ENCODE data around the gene NEMP2. TPM values are rescaled to one million over a fixed set of nuclear protein-coding genes. Genes with fewer than 3 reads are reported as not detected.

NEMP2 gene
- polyA plus RNA-seq, 2 of the 4 experiments (the other 2 are of a cell fraction) = 7.1 to 22.0 TPM

DNA sequence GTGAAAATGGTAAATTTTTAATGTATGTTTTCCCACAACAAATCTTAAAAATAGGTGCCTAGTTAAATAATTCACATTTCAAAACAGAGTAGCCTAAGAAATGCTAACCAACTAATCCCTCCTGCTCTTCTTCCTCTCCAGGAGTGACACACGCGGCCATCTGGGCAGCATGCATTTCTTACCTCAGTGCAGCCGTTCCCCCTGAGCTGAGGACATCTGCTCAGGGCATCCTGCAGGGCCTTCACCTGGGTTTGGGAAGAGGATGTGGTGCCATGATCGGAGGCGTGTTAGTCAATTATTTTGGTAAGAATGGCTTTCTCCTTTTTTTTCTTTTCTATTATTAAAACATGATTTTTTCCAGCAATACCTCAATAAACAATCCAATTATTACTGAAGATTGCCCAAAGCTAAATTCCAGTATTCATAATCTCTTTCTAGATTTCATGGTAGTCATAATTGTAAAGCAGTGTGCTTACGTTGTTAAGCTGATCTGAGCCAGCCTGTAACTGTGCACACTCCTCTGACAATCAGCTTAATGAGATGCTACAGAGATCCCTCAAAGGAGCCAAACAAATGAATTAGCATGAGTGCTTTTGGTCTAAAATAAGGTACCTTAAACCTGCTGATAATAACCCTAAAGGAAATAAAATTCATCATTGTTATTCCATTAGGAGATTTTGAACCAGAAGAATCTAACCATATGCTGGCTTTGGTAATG is 45.8 kb downstream of the NEMP2 start:
- Histone ChIP-seq H3K4me3 (no peak overlapping the region), H3K9me3 (no peaks in the 10 kb centered on the region), H3K4me1 (no peaks in the 10 kb centered on the region), H3K27ac (no peak overlapping the region), H3K4me2 (no peak overlapping the region)
- FAIRE-seq (no peak), DNase-seq (ENCODE audit: low read depth in 1 of 2, low spot score in 1 of 2) (no peak), ATAC-seq (no peak)
- CTCF ChIA-PET = interaction anchor here (0.7 to 1.4 kb wide), 3 partner anchors 14 to 281 kb away, joined by 3 to 6 read pairs (median 3); no protein-coding TSS in a partner anchor
- POLR2A ChIA-PET = no interaction called here
- 92% methylated on average over 6 of the region's 6 CpGs for WGBS (ENCODE audit: missing lambda C conversion rate)
- TF ChIP-seq ESRRA (IDR thresholded peaks at IDR 0.05; ENCODE audit: borderline replicate concordance, low read length) (no peak), NPAS2 (CRISPR knock-in tag; IDR thresholded peaks at IDR 0.05; ENCODE audit: borderline replicate concordance) (no peak), HDAC2 (IDR thresholded peaks at IDR 0.05) (no peak), CEBPB (IDR thresholded peaks at IDR 0.05) (no peak), RNF2 (IDR thresholded peaks at IDR 0.05; ENCODE audit: borderline replicate concordance, low read depth) (no peak), TFCP2L1 (CRISPR knock-in tag; IDR thresholded peaks at IDR 0.05) (no peak), FOSL2 (IDR thresholded peaks at IDR 0.05) (no peak), FOSL2 (CRISPR knock-in tag; IDR thresholded peaks at IDR 0.05) (no peak), ZNF302 (CRISPR knock-in tag; IDR thresholded peaks at IDR 0.05) (no peak), POLR2A (IDR thresholded peaks at IDR 0.05; ENCODE audit: low read length) (no peak), HEYL (CRISPR knock-in tag; IDR thresholded peaks at IDR 0.05) (no peak), FOXS1 (CRISPR knock-in tag; IDR thresholded peaks at IDR 0.05) (no peak), RCOR1 (IDR thresholded peaks at IDR 0.05; ENCODE audit: low read depth, low read length) (no peak), BHLHE40 (IDR thresholded peaks at IDR 0.05; ENCODE audit: low read depth, low read length) (no peak)
- TF ChIP-seq, protein P1, sequence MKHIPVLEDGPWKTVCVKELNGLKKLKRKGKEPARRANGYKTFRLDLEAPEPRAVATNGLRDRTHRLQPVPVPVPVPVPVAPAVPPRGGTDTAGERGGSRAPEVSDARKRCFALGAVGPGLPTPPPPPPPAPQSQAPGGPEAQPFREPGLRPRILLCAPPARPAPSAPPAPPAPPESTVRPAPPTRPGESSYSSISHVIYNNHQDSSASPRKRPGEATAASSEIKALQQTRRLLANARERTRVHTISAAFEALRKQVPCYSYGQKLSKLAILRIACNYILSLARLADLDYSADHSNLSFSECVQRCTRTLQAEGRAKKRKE (CRISPR knock-in tag; IDR thresholded peaks at IDR 0.05; ENCODE audit: low read depth) = no peak
- TF ChIP-seq, protein P2, sequence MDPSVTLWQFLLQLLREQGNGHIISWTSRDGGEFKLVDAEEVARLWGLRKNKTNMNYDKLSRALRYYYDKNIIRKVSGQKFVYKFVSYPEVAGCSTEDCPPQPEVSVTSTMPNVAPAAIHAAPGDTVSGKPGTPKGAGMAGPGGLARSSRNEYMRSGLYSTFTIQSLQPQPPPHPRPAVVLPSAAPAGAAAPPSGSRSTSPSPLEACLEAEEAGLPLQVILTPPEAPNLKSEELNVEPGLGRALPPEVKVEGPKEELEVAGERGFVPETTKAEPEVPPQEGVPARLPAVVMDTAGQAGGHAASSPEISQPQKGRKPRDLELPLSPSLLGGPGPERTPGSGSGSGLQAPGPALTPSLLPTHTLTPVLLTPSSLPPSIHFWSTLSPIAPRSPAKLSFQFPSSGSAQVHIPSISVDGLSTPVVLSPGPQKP (IDR thresholded peaks at IDR 0.05; ENCODE audit: low read depth, low read length) = no peak
- TF ChIP-seq, protein P3, sequence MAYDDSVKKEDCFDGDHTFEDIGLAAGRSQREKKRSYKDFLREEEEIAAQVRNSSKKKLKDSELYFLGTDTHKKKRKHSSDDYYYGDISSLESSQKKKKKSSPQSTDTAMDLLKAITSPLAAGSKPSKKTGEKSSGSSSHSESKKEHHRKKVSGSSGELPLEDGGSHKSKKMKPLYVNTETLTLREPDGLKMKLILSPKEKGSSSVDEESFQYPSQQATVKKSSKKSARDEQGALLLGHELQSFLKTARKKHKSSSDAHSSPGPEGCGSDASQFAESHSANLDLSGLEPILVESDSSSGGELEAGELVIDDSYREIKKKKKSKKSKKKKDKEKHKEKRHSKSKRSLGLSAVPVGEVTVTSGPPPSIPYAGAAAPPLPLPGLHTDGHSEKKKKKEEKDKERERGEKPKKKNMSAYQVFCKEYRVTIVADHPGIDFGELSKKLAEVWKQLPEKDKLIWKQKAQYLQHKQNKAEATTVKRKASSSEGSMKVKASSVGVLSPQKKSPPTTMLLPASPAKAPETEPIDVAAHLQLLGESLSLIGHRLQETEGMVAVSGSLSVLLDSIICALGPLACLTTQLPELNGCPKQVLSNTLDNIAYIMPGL (CRISPR knock-in tag; IDR thresholded peaks at IDR 0.05; ENCODE audit: borderline replicate concordance) = no peak
- TF ChIP-seq, protein P4, sequence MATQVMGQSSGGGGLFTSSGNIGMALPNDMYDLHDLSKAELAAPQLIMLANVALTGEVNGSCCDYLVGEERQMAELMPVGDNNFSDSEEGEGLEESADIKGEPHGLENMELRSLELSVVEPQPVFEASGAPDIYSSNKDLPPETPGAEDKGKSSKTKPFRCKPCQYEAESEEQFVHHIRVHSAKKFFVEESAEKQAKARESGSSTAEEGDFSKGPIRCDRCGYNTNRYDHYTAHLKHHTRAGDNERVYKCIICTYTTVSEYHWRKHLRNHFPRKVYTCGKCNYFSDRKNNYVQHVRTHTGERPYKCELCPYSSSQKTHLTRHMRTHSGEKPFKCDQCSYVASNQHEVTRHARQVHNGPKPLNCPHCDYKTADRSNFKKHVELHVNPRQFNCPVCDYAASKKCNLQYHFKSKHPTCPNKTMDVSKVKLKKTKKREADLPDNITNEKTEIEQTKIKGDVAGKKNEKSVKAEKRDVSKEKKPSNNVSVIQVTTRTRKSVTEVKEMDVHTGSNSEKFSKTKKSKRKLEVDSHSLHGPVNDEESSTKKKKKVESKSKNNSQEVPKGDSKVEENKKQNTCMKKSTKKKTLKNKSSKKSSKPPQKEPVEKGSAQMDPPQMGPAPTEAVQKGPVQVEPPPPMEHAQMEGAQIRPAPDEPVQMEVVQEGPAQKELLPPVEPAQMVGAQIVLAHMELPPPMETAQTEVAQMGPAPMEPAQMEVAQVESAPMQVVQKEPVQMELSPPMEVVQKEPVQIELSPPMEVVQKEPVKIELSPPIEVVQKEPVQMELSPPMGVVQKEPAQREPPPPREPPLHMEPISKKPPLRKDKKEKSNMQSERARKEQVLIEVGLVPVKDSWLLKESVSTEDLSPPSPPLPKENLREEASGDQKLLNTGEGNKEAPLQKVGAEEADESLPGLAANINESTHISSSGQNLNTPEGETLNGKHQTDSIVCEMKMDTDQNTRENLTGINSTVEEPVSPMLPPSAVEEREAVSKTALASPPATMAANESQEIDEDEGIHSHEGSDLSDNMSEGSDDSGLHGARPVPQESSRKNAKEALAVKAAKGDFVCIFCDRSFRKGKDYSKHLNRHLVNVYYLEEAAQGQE (IDR thresholded peaks at IDR 0.05) = no peak

DNA sequence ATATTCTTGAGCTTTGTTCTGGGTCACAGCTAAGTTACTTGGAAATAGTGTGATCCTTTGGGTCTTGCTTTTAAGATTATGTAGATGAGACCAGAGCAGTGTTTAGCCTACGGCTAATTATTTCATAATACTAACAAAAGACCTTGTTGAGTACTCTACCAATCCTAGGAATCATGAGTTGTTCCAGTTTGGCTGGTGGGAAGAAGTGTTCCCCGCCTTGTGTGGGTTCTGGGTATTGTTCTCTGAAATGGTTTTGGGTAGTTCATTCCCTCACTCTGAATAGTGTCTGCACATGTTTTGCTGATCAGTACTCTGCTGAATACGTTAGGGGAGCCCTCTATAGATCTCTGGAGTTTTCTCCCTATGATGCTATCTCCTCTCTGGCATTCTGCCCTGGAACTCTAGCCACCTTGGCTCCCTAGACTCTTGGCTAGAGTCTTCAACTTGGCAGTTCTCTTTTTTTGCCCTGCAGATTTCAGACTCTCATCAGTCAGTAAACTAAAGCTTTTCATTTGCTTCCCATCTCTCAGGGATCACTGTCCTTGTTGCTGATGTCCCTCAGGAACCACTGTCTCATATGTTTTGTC is 48.4 kb downstream of the NEMP2 start:
- 86% methylated on average over 3 of the region's 3 CpGs for WGBS (ENCODE audit: missing lambda C conversion rate)
- H3K9me3 ChIP-seq = no peaks in the 10 kb centered on the region
- FAIRE-seq (no peak), DNase-seq (ENCODE audit: low read depth in 1 of 2, low spot score in 1 of 2) (no peak), ATAC-seq (no peak; a peak in 1 of 6 replicates)
- H3K4me2 ChIP-seq = no peak overlapping the region
- no peak overlapping the region for H3K4me3 ChIP-seq
- H3K4me1 ChIP-seq = no peaks in the 10 kb centered on the region
- POLR2A ChIA-PET = no interaction called here
- H3K27ac ChIP-seq = no peak overlapping the region
- TF ChIP-seq KDM5A (IDR thresholded peaks at IDR 0.05) = no peak
- TF ChIP-seq ZSCAN20 (CRISPR knock-in tag; IDR thresholded peaks at IDR 0.05) = no peak
- TF ChIP-seq POLR2AphosphoS2 (conservative IDR thresholded peaks at IDR 0.05; ENCODE audit: low read length) = no peak
- no peak for TF ChIP-seq EHMT2 (IDR thresholded peaks at IDR 0.05; ENCODE audit: low read depth)
- no peak for TF ChIP-seq ZC3H11A (IDR thresholded peaks at IDR 0.05)
- no peak for TF ChIP-seq CBX8 (IDR thresholded peaks at IDR 0.05)
- TF ChIP-seq EHF (CRISPR knock-in tag; IDR thresholded peaks at IDR 0.05) = no peak
- no peak for TF ChIP-seq EP300 (IDR thresholded peaks at IDR 0.05)
- TF ChIP-seq RARB (CRISPR knock-in tag; IDR thresholded peaks at IDR 0.05) = no peak
- no peak for TF ChIP-seq CHD4 (IDR thresholded peaks at IDR 0.05; ENCODE audit: borderline replicate concordance)
- TF ChIP-seq RNF2 (IDR thresholded peaks at IDR 0.05; ENCODE audit: borderline replicate concordance, low read depth) = no peak
- TF ChIP-seq, protein P5, sequence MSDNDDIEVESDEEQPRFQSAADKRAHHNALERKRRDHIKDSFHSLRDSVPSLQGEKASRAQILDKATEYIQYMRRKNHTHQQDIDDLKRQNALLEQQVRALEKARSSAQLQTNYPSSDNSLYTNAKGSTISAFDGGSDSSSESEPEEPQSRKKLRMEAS (IDR thresholded peaks at IDR 0.05) = no peak
- no peak for TF ChIP-seq MAZ (IDR thresholded peaks at IDR 0.05; ENCODE audit: borderline replicate concordance, low read depth, low read length)
- no peak for TF ChIP-seq HOXB13 (CRISPR knock-in tag; IDR thresholded peaks at IDR 0.05; ENCODE audit: low read depth)
- CTCF ChIA-PET = no interaction called here

Data from A549 (cell line).